ENCODE results near the gene MAD1L1.

The MAD1L1 gene

GRCh38 chr7:2003451-2003930 is 229.3 kb downstream of the MAD1L1 start:
- no peaks in the 10 kb centered on the region for H3K36me3 ChIP-seq (ENCODE audit: insufficient read depth)
- H3K27me3 ChIP-seq (ENCODE audit: insufficient read depth, low read depth) = no peaks in the 10 kb centered on the region
- H3K27ac ChIP-seq = no peak overlapping the region
- H2AFZ ChIP-seq (ENCODE audit: low read depth) = no peak overlapping the region
- H3K4me1 ChIP-seq (ENCODE audit: low read depth, poor library complexity, severe bottlenecking) = no peaks in the 10 kb centered on the region
- H3K79me2 ChIP-seq (ENCODE audit: insufficient read depth, low read depth) = no peaks in the 10 kb centered on the region
- no peak overlapping the region for H3K4me2 ChIP-seq
- H3K4me3 ChIP-seq (IDR thresholded peaks at IDR 0.05; ENCODE audit: insufficient read depth, low read depth, low read length) = no peak overlapping the region
- H3K9ac ChIP-seq = no peak overlapping the region
- no peak for TF ChIP-seq CTCF (conservative IDR thresholded peaks at IDR 0.05; ENCODE audit: low read depth, low read length)
- no peaks in the 10 kb centered on the region for H4K20me1 ChIP-seq (ENCODE audit: insufficient read depth)

GRCh38 chr7:2002561-2003450 is 229.9 kb downstream of the MAD1L1 start:
- H3K27ac ChIP-seq = no peak overlapping the region
- no peaks in the 10 kb centered on the region for H3K79me2 ChIP-seq (ENCODE audit: insufficient read depth, low read depth)
- no peaks in the 10 kb centered on the region for H3K27me3 ChIP-seq (ENCODE audit: insufficient read depth, low read depth)
- H4K20me1 ChIP-seq (ENCODE audit: insufficient read depth) = no peaks in the 10 kb centered on the region
- TF ChIP-seq CTCF (conservative IDR thresholded peaks at IDR 0.05; ENCODE audit: low read depth, low read length) = no peak
- H3K4me2 ChIP-seq = no peak overlapping the region
- no peak overlapping the region for H2AFZ ChIP-seq (ENCODE audit: low read depth)
- H3K4me1 ChIP-seq (ENCODE audit: low read depth, poor library complexity, severe bottlenecking) = no peaks in the 10 kb centered on the region
- H3K4me3 ChIP-seq (IDR thresholded peaks at IDR 0.05; ENCODE audit: insufficient read depth, low read depth, low read length) = no peak overlapping the region
- H3K36me3 ChIP-seq (ENCODE audit: insufficient read depth) = no peaks in the 10 kb centered on the region
- no peak overlapping the region for H3K9ac ChIP-seq

GRCh38 chr7:2001601-2002442 is 230.9 kb downstream of the MAD1L1 start:
- Histone ChIP-seq H3K27ac (no peak overlapping the region), H4K20me1 (ENCODE audit: insufficient read depth) (no peaks in the 10 kb centered on the region), H3K4me2 (no peak overlapping the region), H3K36me3 (ENCODE audit: insufficient read depth) (no peaks in the 10 kb centered on the region), H3K79me2 (ENCODE audit: insufficient read depth, low read depth) (no peaks in the 10 kb centered on the region), H3K4me3 (IDR thresholded peaks at IDR 0.05; ENCODE audit: insufficient read depth, low read depth, low read length) (no peak overlapping the region), H3K4me1 (ENCODE audit: low read depth, poor library complexity, severe bottlenecking) (no peaks in the 10 kb centered on the region), H3K9ac (no peak overlapping the region), H2AFZ (ENCODE audit: low read depth) (no peak overlapping the region), H3K27me3 (ENCODE audit: insufficient read depth, low read depth) (no peaks in the 10 kb centered on the region)
- TF ChIP-seq CTCF (conservative IDR thresholded peaks at IDR 0.05; ENCODE audit: low read depth, low read length) = no peak

- no peak overlapping the region for H3K27ac ChIP-seq
These were observed 231.9 kb downstream of the MAD1L1 start for GRCh38 chr7:2000746-2001321.

More at GRCh38 chr7:2000746-2001321, 231.9 kb downstream of the MAD1L1 start:
- TF ChIP-seq CTCF (conservative IDR thresholded peaks at IDR 0.05; ENCODE audit: low read depth, low read length) = no peak
- no peaks in the 10 kb centered on the region for H3K27me3 ChIP-seq (ENCODE audit: insufficient read depth, low read depth)
- no peaks in the 10 kb centered on the region for H3K4me1 ChIP-seq (ENCODE audit: low read depth, poor library complexity, severe bottlenecking)
- H4K20me1 ChIP-seq (ENCODE audit: insufficient read depth) = no peaks in the 10 kb centered on the region
- no peak overlapping the region for H3K9ac ChIP-seq
- no peaks in the 10 kb centered on the region for H3K79me2 ChIP-seq (ENCODE audit: insufficient read depth, low read depth)
- no peak overlapping the region for H3K4me2 ChIP-seq
- H3K4me3 ChIP-seq (IDR thresholded peaks at IDR 0.05; ENCODE audit: insufficient read depth, low read depth, low read length) = no peak overlapping the region
- H2AFZ ChIP-seq (ENCODE audit: low read depth) = no peak overlapping the region
- H3K36me3 ChIP-seq (ENCODE audit: insufficient read depth) = no peaks in the 10 kb centered on the region
